H9 (cell line): ENCODE results near the gene WIPI1. TPM values are rescaled to one million over a fixed set of nuclear protein-coding genes. Genes with fewer than 3 reads are reported as not detected.

Experiments
- DNase-seq: peaks from one replicate; pipeline ENCODE4 v3.0.0-alpha.2; 2017
- H2AFZ ChIP-seq: one replicate; pipeline ENCODE4 v1.6.1; 2013; ENCODE audit warnings: mild to moderate bottlenecking, low read length, control low read depth, moderate library complexity
- H2AK5ac ChIP-seq: 2 replicates; pipeline ENCODE4 v1.6.1; 2013; ENCODE audit warnings: low read length, control low read depth, mixed read lengths; ENCODE audit not compliant: insufficient read length
- H2BK120ac ChIP-seq: one replicate; pipeline ENCODE4 v1.6.1; 2013; ENCODE audit warnings: low read depth, mild to moderate bottlenecking, low read length, control low read depth, inconsistent platforms; ENCODE audit not compliant: poor library complexity, severe bottlenecking
- H2BK12ac ChIP-seq: 2 replicates; pipeline ENCODE4 v1.6.1; 2013; ENCODE audit warnings: low read length, control low read depth, mixed read lengths, low read depth; ENCODE audit not compliant: insufficient read length
- H2BK15ac ChIP-seq: 2 replicates; pipeline ENCODE4 v1.6.1; 2013; ENCODE audit warnings: low read depth, low read length, control low read depth
- H2BK20ac ChIP-seq: one replicate; pipeline ENCODE4 v1.6.1; 2013; ENCODE audit warnings: low read depth, mild to moderate bottlenecking, low read length, control low read depth, inconsistent platforms; ENCODE audit not compliant: poor library complexity, severe bottlenecking
- H2BK5ac ChIP-seq: 2 replicates; pipeline ENCODE4 v1.6.1; 2013; ENCODE audit warnings: low read length, control low read depth, mixed read lengths; ENCODE audit not compliant: insufficient read length
- H3K14ac ChIP-seq: 2 replicates; pipeline ENCODE4 v1.6.1; 2013; ENCODE audit warnings: low read length, control low read depth; ENCODE audit not compliant: insufficient read depth
- H3K18ac ChIP-seq: 2 replicates; pipeline ENCODE4 v1.6.1; 2013; ENCODE audit warnings: low read depth, mild to moderate bottlenecking, mixed read lengths, low read length, control low read depth; ENCODE audit not compliant: insufficient read length
- H3K23ac ChIP-seq: 2 replicates; pipeline ENCODE4 v1.6.1; 2013; ENCODE audit warnings: low read length, control low read depth, mixed read lengths, low read depth; ENCODE audit not compliant: insufficient read length
- H3K23me2 ChIP-seq: 2 replicates; pipeline ENCODE4 v1.6.1; 2013; ENCODE audit warnings: low read depth, mild to moderate bottlenecking, mixed read lengths, low read length, control low read depth; ENCODE audit not compliant: insufficient read length, poor library complexity, severe bottlenecking
- H3K27ac ChIP-seq: 2 replicates; pipeline ENCODE4 v1.5.1; 2013; ENCODE audit warnings: low read length, control low read depth, mixed read lengths, low read depth; ENCODE audit not compliant: insufficient read length
- H3K27me3 ChIP-seq: 2 replicates; pipeline ENCODE4 v1.6.1; 2013; ENCODE audit warnings: low read length, control low read depth, inconsistent platforms; ENCODE audit not compliant: insufficient read depth
- H3K4ac ChIP-seq: 2 replicates; pipeline ENCODE4 v1.6.1; 2013; ENCODE audit warnings: low read depth, mild to moderate bottlenecking, control low read depth, inconsistent platforms, low read length, moderate library complexity
- H3K4me1 ChIP-seq: 2 replicates; pipeline ENCODE4 v1.6.1; 2013; ENCODE audit warnings: low read length, control low read depth, inconsistent platforms; ENCODE audit not compliant: insufficient read depth
- H3K4me2 ChIP-seq: 2 replicates; pipeline ENCODE4 v1.6.1; 2013; ENCODE audit warnings: low read length, control low read depth, mixed read lengths; ENCODE audit not compliant: insufficient read length, insufficient read depth
- H3K56ac ChIP-seq: 2 replicates; pipeline ENCODE4 v1.6.1; 2013; ENCODE audit warnings: low read depth, mild to moderate bottlenecking, mixed read lengths, low read length, control low read depth; ENCODE audit not compliant: insufficient read length
- H3K79me1 ChIP-seq: 2 replicates; pipeline ENCODE4 v1.6.1; 2013; ENCODE audit warnings: low read depth, mild to moderate bottlenecking, moderate library complexity, low read length, control low read depth, inconsistent platforms; ENCODE audit not compliant: insufficient read depth, poor library complexity, severe bottlenecking
- H3K79me2 ChIP-seq: 2 replicates; pipeline ENCODE4 v1.6.1; 2013; ENCODE audit warnings: low read length, control low read depth, inconsistent platforms; ENCODE audit not compliant: insufficient read depth
- H3K9ac ChIP-seq: 2 replicates; pipeline ENCODE4 v1.6.1; 2013; ENCODE audit warnings: low read length, control low read depth, mixed read lengths; ENCODE audit not compliant: insufficient read length; ENCODE audit errors: extremely low read depth
- H3K9me3 ChIP-seq: one replicate; pipeline ENCODE4 v1.6.1; 2013; ENCODE audit warnings: low read depth, low read length, inconsistent platforms; ENCODE audit not compliant: control insufficient read depth
- H3T11ph ChIP-seq: one replicate; pipeline ENCODE4 v1.6.1; 2013; ENCODE audit warnings: mild to moderate bottlenecking, low read length, control low read depth, inconsistent platforms
- H4K20me1 ChIP-seq: one replicate; pipeline ENCODE4 v1.6.1; 2013; ENCODE audit not compliant: control insufficient read depth, insufficient read length, insufficient read depth
- H4K5ac ChIP-seq: 2 replicates; pipeline ENCODE4 v1.6.1; 2013; ENCODE audit warnings: low read depth, mild to moderate bottlenecking, mixed read lengths, low read length, control low read depth; ENCODE audit not compliant: insufficient read length
- H4K8ac ChIP-seq: replicated peaks from 2 replicates; pipeline ENCODE4 v1.6.1; 2013; ENCODE audit warnings: low read length, control low read depth, mixed read lengths, low read depth; ENCODE audit not compliant: insufficient read length
- H4K91ac ChIP-seq: 2 replicates; pipeline ENCODE4 v1.6.1; 2013; ENCODE audit warnings: low read depth, mild to moderate bottlenecking, moderate library complexity, mixed read lengths, low read length, control low read depth; ENCODE audit not compliant: insufficient read length
- H3K27ac Mint-ChIP-seq, 3 experiments: 2 replicates in 2 of 3; 3 replicates in 1 of 3; pipeline ENCODE4 v1.8.0; 2020 to 2021; ENCODE audit warnings: mixed read lengths in 3 of 3, mild to moderate bottlenecking in 1 of 3, moderate library complexity in 1 of 3
- H3K27me3 Mint-ChIP-seq: 2 replicates; pipeline ENCODE4 v1.8.0; 2021; ENCODE audit warnings: low read depth, mild to moderate bottlenecking, moderate library complexity, mixed read lengths
- H3K36me3 Mint-ChIP-seq, 3 experiments: 2 replicates in 2 of 3; 3 replicates in 1 of 3; pipeline ENCODE4 v1.8.0; 2020 to 2021; ENCODE audit warnings: low read depth in 3 of 3, mixed read lengths in 3 of 3; ENCODE audit not compliant: insufficient read depth in 1 of 3
- H3K4me1 Mint-ChIP-seq, 2 experiments: 2 replicates each; pipeline ENCODE4 v1.8.0; 2020; ENCODE audit warnings: mixed read lengths in 2 of 2
- H3K4me3 Mint-ChIP-seq, 2 experiments: 2 replicates in 1 of 2; 3 replicates in 1 of 2; pipeline ENCODE4 v1.8.0; 2020 to 2021; ENCODE audit warnings: mild to moderate bottlenecking in 2 of 2, mixed read lengths in 2 of 2, moderate library complexity in 1 of 2
- H3K9me3 Mint-ChIP-seq, 2 experiments: 2 replicates in 1 of 2; 3 replicates in 1 of 2; pipeline ENCODE4 v1.8.0; 2020; ENCODE audit warnings: mild to moderate bottlenecking in 2 of 2, mixed read lengths in 2 of 2, moderate library complexity in 1 of 2
- CTCF ChIP-seq: fragments of 200-600 bp; sonication (generic); conservative IDR thresholded peaks from 3 replicates; pipeline ENCODE4 v1.8.0; 2021; ENCODE audit warnings: antibody characterized with exemption, mild to moderate bottlenecking
- WGBS: extraction: QIAGEN DNeasy Blood & Tissue Kit; methylation state at CpG from one replicate; pipeline ENCODE4 v1.1.7; 2013; ENCODE audit warnings: missing lambda C conversion rate, low lambda C conversion rate, mixed read lengths; ENCODE audit not compliant: insufficient read length; ENCODE audit errors: extremely low coverage; 5-methylcytosine and 5-hydroxymethylcytosine counted together
- total RNA-seq: library from RNA; stranded (reverse); gene quantifications from 2 replicates; pipeline ENCODE4 v1.2.1, GENCODE V29; 2021

The WIPI1 gene
- total RNA-seq, 1 experiment from 2014 or later: 15.4 TPM

- no peak for TF ChIP-seq CTCF
- WGBS: no CpG with 5 or more reads among the region's 14 CpGs
- no peak overlapping the region for H3K4me3 Mint-ChIP-seq
Measured at GRCh38 chr17:68441070-68441770, 16.1 kb downstream of the WIPI1 start.

More at GRCh38 chr17:68441070-68441770, 16.1 kb downstream of the WIPI1 start:
- Histone ChIP-seq H2AK5ac (no peak overlapping the region), H3K9me3 (no peaks in the 10 kb centered on the region), H4K8ac (no peak overlapping the region), H2BK12ac (no peak overlapping the region), H3K23me2 (no peaks in the 10 kb centered on the region), H4K20me1 (no peaks in the 10 kb centered on the region), H3K4ac (no peak overlapping the region), H3K4me1 (no peaks in the 10 kb centered on the region), H3K4me2 (no peak overlapping the region), H4K91ac (no peak overlapping the region), H2BK15ac (no peak overlapping the region), H3K14ac (no peak overlapping the region), H3K79me1 (no peaks in the 10 kb centered on the region), H3K56ac (no peak overlapping the region), H3K23ac (no peak overlapping the region), H2BK20ac (no peak overlapping the region), H2BK120ac (no peak overlapping the region), H2AFZ (no peak overlapping the region), H2BK5ac (no peak overlapping the region), H3K27ac (no peak overlapping the region), H4K5ac (no peak overlapping the region), H3T11ph (no peak overlapping the region), H3K79me2 (no peaks in the 10 kb centered on the region), H3K27me3 (no peaks in the 10 kb centered on the region; the same call in 1 of the 2 replicates), H3K18ac (no peak overlapping the region), H3K9ac (no peak overlapping the region)
- Mint-ChIP-seq H3K9me3 (no peaks in the 10 kb centered on the region), H3K27me3 (no peaks in the 10 kb centered on the region), H3K36me3 (peaks cover 0 to 1% (median 1%) of the 10 kb centered on the region in 3 experiments; a peak in 3 of 7 replicates), H3K4me1 (peaks cover 3 to 4% of the 10 kb centered on the region in 2 experiments), H3K27ac (peak overlapping the region in 2 of 3 experiments; percentile 31 to 83; a peak in 4 of 7 replicates)
- no peak for DNase-seq
